Activated gamma-delta T cell treated with anti-CD3 and anti-CD28 coated beads, Interleukin-2, amount 50 U/mL, for 16 hours (primary cell): ENCODE results near the gene PKMYT1.
"Not testable (repeated sequence)": the region's sequence is repeated elsewhere in the genome, so short reads cannot be mapped to it uniquely, and the experiment has no call there.

ENCODE experiments used
- DNase-seq: peaks from one replicate; pipeline ENCODE4 v3.0.0-alpha.2; 2020; ENCODE audit warnings: low read depth

Gene PKMYT1

DNA sequence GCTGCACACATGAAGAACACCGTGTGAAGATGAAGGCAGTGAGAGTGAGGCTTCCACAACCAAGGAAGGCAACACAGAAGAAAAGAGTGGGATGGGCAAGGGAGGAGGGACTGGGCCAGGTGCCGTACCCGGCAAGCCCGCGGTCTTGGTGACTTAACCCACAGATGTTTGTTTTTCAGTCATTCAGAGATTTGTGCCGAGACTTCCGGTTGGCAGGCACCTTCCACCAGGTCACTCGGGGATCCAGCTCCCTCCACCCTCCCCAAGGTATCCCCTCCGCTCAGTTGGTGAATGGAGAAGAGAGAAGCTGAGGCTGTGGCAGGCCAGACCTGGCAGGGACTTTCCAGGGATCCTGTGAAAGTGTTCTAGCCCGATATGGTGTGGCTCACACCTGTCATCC lies 21.0 kb downstream of the PKMYT1 start:
- DNase-seq: no peak

DNA sequence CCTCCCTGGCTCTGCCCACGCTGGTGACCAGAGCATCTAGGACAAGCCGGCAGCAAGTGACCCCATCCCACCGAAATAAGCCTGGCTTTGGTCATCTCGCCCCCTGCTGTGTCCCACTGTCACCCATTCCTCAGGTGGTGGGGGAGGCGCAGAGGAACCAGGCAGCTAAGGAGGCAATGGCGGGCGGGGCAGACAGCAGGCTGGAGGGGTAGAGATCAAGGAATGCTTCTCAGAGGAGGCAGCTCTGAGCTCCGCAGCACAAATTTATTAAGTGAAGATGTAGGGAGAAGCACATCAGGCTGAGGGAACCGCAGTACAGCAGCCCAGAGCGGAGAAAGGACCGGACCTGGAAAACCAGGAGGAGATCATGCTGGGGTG lies 23.7 kb downstream of the PKMYT1 start:
- no peak for DNase-seq

- no peak for DNase-seq
Observed at GRCh38 chr16:2955779-2956578, 24.3 kb downstream of the PKMYT1 start.

DNA sequence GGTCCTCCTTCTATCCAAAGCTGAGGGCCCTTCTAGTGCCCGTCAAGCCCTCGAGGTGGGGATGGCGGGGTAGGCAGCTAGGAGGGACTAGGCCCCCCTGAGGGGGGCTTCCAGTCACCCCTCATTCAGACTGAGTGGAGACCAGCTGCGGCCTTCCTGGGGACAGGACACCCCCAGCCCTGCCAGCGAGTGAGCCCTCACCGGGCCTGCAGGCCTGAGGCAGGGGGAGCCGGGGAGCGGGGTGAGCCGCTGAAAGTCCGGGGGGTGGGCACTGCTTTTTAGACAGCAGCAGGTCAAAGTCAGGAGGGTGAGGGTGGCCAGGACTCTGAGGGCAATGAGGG lies 24.8 kb downstream of the PKMYT1 start:
- no peak for DNase-seq

GRCh38 chr16:2954656-2955381 lies 25.4 kb downstream of the PKMYT1 start:
- no peak for DNase-seq

DNA sequence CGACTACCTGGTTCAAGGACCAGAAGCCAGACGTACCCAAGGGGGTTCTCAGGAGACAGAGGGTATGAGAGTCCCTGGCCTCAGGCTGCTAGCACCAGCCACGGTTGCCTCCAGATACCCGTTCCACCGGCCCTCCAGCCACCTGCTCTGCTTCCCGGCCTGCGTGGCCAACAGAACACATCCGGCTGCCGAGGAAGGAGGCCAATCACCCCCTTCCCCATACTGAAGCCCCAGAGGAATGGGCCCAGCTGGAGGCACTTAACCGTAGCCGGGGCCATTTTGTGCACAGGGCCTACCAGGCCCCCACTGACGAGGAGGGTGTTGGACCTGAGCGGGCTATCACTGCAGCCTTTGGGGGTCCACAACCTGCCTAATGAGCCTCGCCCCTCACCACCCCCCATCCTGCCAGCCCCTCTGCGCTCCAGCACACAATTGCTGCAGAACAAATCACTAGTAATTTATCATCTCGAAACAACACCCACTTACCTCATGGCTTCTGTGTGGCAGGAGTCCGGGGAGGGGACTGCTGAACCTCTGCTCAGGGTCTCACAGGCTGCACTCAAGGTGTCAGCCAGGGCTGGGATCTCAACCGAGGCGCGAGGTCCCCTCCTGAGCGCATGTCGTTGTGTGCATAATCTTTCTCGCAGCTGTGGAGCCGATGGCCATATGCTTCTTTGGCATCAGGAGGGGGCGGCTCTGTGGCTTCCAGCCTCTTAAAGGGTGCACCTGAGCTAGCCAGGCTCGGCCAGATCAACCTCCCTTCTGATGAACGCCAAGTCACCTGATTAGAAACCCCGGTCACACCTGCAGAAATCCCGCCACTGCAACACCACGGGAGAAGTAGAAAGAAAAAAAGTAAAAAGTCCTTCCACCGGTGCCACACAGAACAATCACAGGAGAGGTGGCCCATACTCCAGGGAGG lies 26.3 kb downstream of the PKMYT1 start:
- no peak for DNase-seq

GRCh38 chr16:2952679-2953078 lies 27.6 kb downstream of the PKMYT1 start:
- DNase-seq: no peak

- no peak for DNase-seq
Observed at GRCh38 chr16:2950773-2951172, 29.5 kb downstream of the PKMYT1 start.

GRCh38 chr16:2950353-2950724 lies 29.9 kb downstream of the PKMYT1 start:
- DNase-seq: no peak

DNA sequence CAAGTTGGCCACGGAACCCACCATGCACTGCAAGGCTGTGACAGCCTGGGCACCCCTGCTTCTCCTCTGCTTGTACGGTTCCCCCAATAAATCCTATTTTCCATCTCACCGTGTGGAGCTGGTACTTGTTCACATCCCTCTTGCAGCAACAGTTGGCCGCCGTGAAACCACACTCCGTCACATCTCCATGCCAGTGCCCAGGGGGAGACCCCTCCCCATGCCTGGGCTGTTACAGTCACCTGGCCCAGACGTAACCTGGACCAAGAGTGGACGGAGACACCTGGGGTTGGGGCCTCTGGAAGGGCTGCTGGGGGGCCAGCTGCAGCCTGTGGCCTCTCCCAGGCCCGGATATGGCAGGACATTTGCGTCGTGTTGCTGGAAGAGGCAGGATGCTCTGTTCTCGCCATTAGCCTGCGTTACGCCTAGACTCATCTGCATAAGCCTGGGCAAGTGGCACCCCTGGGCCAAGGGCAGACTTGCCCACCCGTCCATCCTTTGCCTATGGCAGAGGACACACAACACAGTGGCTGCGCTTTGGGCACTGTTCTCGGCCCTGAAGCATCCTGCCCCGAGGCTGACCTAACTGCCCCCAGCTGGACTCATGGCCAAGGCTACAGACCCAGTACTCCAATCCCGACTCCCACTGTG lies 30.4 kb downstream of the PKMYT1 start:
- no peak for DNase-seq

DNA sequence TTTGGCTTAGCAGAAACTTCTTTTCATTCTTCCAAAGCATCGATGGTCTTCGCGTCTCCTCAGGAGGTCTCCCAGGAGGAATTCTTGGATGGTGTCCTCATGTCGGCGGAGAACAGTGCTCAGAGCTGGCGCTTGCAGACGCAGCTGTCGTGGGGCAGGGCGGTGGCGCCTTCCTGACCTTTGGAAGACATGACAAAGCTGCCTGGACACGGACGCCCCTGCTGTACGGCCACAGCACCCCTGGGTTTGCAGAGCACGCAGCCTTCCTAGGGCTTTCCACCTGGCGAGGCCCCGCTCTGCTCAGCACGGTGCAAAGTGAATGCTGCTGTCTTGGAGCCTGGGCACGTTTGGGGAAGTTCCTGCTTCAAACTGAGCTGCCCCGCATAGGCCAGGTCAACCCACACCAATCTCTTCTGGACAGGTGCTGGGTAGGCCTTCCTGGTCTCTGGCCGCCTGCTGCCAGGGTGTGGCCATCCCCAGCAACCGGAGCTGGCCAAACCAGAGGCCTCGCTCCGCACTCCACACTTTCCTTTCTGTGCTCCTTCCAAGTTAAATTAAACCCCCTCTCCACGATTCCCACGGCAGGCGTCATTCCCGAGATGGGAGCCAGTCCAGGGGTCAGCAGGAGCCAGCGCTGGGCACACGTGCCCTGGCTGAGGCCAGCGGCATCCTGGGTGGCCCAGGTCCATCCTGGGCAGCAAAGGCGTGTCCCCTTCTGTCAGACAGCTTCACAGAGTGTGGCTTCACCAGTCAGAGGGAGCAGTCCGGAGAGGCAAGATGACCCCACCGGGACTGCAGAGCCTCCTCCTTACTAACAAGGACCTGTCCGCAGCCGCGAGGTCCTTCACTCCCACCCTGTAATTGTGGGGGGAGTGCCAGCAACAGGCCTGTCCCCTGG lies 31.2 kb downstream of the PKMYT1 start:
- no peak for DNase-seq

DNA sequence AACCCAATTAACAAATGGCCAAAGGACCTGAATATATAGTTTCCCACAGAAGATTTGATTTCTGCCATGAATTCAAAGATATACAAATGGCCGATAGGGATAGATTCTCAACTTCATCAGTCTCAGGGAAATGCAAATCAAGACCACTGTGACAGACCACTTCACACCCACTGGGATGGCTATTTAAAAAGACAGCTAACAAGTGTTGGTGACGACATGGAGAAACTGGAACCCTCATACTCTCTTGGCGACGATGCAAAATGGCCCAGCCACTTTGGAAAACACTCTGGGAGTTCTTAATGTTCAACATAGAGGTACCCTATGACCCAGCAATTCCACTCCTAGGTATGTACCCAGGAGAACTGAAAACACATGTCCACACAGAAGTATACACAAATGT lies 33.6 kb downstream of the PKMYT1 start:
- DNase-seq: no peak

DNA sequence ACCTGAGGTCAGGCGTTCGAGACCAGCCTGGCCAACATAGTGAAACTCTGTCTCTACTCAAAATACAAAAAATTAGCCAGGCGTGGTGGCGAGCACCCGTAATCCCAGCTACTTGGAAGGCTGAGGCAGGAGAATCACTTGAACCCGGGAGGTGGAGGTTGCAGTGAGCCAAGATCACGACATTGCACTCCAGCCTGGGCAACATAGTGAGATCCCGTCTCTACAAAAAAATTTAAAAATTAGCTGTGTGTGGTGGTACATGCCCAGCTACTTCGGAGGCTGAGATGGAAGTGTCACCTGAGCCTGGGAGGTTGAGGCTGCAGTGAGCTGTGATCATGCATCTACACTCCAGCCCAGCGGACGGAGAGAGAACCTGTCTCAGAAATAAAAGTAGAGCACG lies 36.5 kb downstream of the PKMYT1 start:
- DNase-seq: not testable (repeated sequence)

DNA sequence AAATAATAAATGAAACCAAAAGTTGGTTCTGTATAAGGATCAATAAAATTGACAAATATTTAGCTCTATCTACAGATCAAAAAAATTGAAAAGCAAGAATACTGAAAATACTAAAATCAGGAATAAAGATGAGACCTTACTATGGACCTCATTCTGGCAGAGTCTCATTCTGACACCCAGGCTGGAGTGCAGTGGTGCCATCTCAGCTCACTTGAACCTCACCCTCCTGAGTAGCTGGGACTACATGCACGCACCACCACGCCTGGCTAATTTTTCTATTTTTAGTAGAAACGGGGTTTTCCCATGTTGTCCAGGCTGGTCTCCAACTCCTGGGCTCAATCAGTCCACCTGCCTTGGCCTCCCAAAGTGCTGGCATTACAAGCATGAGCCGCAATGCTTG lies 38.2 kb downstream of the PKMYT1 start:
- DNase-seq: no peak

- DNase-seq: no peak
Observed at GRCh38 chr16:2939968-2940367, 40.3 kb downstream of the PKMYT1 start.

- DNase-seq: no peak
Observed at GRCh38 chr16:2938206-2938605, 42.0 kb downstream of the PKMYT1 start.

DNA sequence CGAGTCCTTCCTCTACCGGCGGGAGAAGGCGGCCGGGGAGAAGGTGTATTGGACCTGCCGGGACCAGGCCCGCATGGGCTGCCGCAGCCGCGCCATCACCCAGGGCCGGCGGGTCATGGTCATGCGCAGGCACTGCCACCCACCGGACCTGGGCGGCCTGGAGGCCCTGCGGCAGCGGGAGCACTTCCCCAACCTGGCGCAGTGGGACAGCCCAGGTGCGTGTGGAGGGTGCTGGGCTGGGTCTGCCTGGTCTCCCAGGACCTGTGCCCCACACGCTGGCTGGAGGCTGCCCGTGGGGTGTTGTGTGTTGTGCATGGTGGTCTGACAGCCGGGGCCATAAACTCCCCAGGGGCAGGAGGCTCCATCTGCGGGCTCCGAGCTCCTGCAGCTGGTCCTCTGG lies 43.1 kb downstream of the PKMYT1 start:
- DNase-seq: no peak

GRCh38 chr16:2936436-2937011 lies 43.7 kb downstream of the PKMYT1 start:
- DNase-seq: no peak

DNA sequence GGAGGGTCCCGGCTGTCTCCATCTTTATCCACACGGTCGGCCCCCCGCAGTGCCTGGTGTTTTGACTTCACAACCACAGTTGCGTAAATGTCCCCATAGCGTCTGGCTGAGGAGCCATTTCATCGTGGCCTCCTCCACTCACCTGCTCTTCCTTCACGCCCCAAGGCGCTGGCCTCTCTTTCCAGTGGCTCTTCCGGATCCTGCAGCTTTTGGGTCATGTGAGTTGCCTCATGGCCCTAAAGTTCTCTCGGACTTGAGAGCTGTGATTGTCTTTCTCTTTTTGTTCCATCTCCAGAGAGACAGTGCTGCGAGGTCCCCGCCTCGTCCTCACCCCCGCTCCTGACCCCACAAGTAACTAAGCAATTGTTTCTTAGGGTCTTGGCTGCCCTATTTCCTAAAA lies 45.8 kb downstream of the PKMYT1 start:
- no peak for DNase-seq

DNA sequence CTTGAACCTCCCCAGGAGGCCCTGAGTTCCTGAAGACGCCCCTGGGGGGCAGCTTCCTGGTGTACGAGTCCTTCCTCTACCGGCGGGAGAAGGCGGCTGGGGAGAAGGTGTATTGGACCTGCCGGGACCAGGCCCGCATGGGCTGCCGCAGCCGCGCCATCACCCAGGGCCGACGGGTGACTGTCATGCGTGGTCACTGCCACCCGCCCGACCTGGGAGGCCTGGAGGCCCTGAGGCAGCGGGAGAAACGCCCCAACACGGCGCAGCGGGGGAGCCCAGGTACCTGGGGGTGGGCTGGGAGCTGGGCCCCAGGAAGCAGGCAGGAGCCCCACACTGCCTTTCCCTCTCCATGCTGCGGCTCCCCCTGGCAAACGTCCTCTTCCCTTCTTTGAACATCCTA lies 46.5 kb downstream of the PKMYT1 start:
- no peak for DNase-seq

- no peak for DNase-seq
Observed at GRCh38 chr16:2933136-2933535, 47.1 kb downstream of the PKMYT1 start.
